HepG2 (cell line): ENCODE data around the gene TULP4. TPM values are rescaled to one million over a fixed set of nuclear protein-coding genes. Genes with fewer than 3 reads are reported as not detected.

Experiments used
- ATAC-seq: fragments of 200-7000 bp; cut with Tn5 transposase; 3 replicates; pipeline ENCODE4 v1.9.1; 2020; ENCODE audit warnings: mild to moderate bottlenecking, moderate library complexity
- BruUV-seq: library from RNA; stranded (reverse); fragments of 400-500 nt; replicated peaks from 2 replicates; lab custom pipeline; 2021; lab: Mats Ljungman, UMichigan
- CTCF ChIA-PET: fragments of 300-600 bp; formaldehyde crosslinking; extraction: SDS; loops from one replicate; lab custom pipeline; 2021; ENCODE audit warnings: low total read pairs, inconsistent platforms, low intra/inter-chr PET ratio; lab: Yijun Ruan, JAX
- POLR2A ChIA-PET: fragments of 350-600 bp; sonication (Branson Sonifier 250); formaldehyde crosslinking; loops from one replicate; lab custom pipeline; 2020; ENCODE audit warnings: antibody characterized with exemption, inconsistent platforms; lab: Yijun Ruan, JAX
- DNase-seq: peaks from one replicate; pipeline ENCODE4 v3.0.0-alpha.2; 2015; ENCODE audit warnings: low spot score
- FAIRE-seq: peaks from 3 replicates; lab custom pipeline; 2011; peaks lifted over from hg19 to GRCh38; lab: Jason Lieb, UNC
- H2AFZ ChIP-seq: one replicate; pipeline ENCODE4 v1.6.1; 2011; ENCODE audit warnings: low read length, inconsistent platforms
- H3K27ac ChIP-seq: fragments of 300-600 bp; 3 replicates; pipeline ENCODE4 v1.8.0; 2011; ENCODE audit warnings: mixed run types, mild to moderate bottlenecking, mixed read lengths, low read length, inconsistent platforms; ENCODE audit not compliant: insufficient read depth; ENCODE audit errors: extremely low read length
- H3K27me3 ChIP-seq, 2 experiments: fragments of 200-600 bp in 1 of 2; 2 replicates in 1 of 2; 3 replicates in 1 of 2; pipeline versions ENCODE4 v1.6.0 to v1.8.0; 2011; ENCODE audit warnings: low read length in 2 of 2, mild to moderate bottlenecking in 2 of 2, moderate library complexity in 2 of 2, inconsistent platforms in 1 of 2; ENCODE audit not compliant: insufficient read depth in 2 of 2, control insufficient read depth in 1 of 2
- H3K36me3 ChIP-seq, 2 experiments: fragments of 200-600 bp in 1 of 2; replicated peaks in 1 of 2; 2 replicates in 1 of 2; 3 replicates in 1 of 2; pipeline versions ENCODE4 v1.5.1 to v1.8.0; 2011; ENCODE audit warnings: low read length in 2 of 2, inconsistent platforms in 1 of 2; ENCODE audit not compliant: insufficient read depth in 2 of 2, control insufficient read depth in 1 of 2
- H3K4me1 ChIP-seq: 2 replicates; pipeline ENCODE4 v1.5.1; 2012; ENCODE audit warnings: low read length, inconsistent platforms; ENCODE audit not compliant: insufficient read depth
- H3K4me2 ChIP-seq: 2 replicates; pipeline ENCODE4 v1.6.0; 2011; ENCODE audit warnings: low read depth, low read length, inconsistent platforms
- H3K4me3 ChIP-seq, 3 experiments: fragments of 200-600 bp in 1 of 3; sonication (generic), shearing (Covaris generic) in 1 of 3; replicated peaks in 1 of 3; 2 replicates each; pipeline ENCODE4 v1.5.1; 2011 to 2016; ENCODE audit warnings: low read length in 3 of 3, inconsistent platforms in 2 of 3, low read depth in 2 of 3, mild to moderate bottlenecking in 2 of 3, control low read depth in 1 of 3, mixed read lengths in 1 of 3; ENCODE audit not compliant: insufficient read depth in 1 of 3
- H3K79me2 ChIP-seq: one replicate; pipeline ENCODE4 v1.6.1; 2011; ENCODE audit warnings: low read length, inconsistent platforms; ENCODE audit not compliant: insufficient read depth
- H3K9ac ChIP-seq: 2 replicates; pipeline ENCODE4 v1.6.0; 2011; ENCODE audit warnings: mild to moderate bottlenecking, low read depth, low read length, inconsistent platforms; ENCODE audit not compliant: insufficient read depth
- H3K9me3 ChIP-seq: 2 replicates; pipeline ENCODE4 v1.5.1; 2012; ENCODE audit warnings: mild to moderate bottlenecking, low read length
- H4K20me1 ChIP-seq: 2 replicates; pipeline ENCODE4 v1.6.0; 2011; ENCODE audit warnings: inconsistent platforms, mild to moderate bottlenecking, low read length, moderate library complexity; ENCODE audit not compliant: insufficient read depth
- CAMTA2 ChIP-seq: sonication (generic); formaldehyde crosslinking; IDR thresholded peaks from 2 replicates; pipeline ENCODE4 v1.4.0; 2020; ENCODE audit warnings: mild to moderate bottlenecking, missing genetic modification reagents, borderline replicate concordance
- DPF2 ChIP-seq: sonication (generic); formaldehyde crosslinking; IDR thresholded peaks from 2 replicates; pipeline ENCODE4 v1.4.0; 2020; ENCODE audit warnings: mild to moderate bottlenecking, low read depth, missing genetic modification reagents, borderline replicate concordance
- GLI4 ChIP-seq: sonication (generic); formaldehyde crosslinking; IDR thresholded peaks from 2 replicates; pipeline ENCODE4 v1.5.1; 2020; ENCODE audit warnings: missing genetic modification reagents, mild to moderate bottlenecking, moderate library complexity, borderline replicate concordance
- HINFP ChIP-seq: sonication (generic); formaldehyde crosslinking; IDR thresholded peaks from 2 replicates; pipeline ENCODE4 v1.4.0; 2020; ENCODE audit warnings: low read depth, mild to moderate bottlenecking, missing genetic modification reagents
- MAFG ChIP-seq: sonication (generic); formaldehyde crosslinking; IDR thresholded peaks from 2 replicates; pipeline ENCODE4 v1.5.1; 2020; ENCODE audit warnings: mild to moderate bottlenecking, missing genetic modification reagents
- NR2F6 ChIP-seq, 2 experiments: IDR thresholded peaks; 2 replicates each; pipeline ENCODE4 v1.6.1; 2016; ENCODE audit warnings: antibody characterized with exemption in 1 of 2, mild to moderate bottlenecking in 1 of 2
- PITX1 ChIP-seq: sonication (generic); formaldehyde crosslinking; IDR thresholded peaks from 2 replicates; pipeline ENCODE4 v1.5.1; 2020; ENCODE audit warnings: mild to moderate bottlenecking, missing genetic modification reagents
- TBX3 ChIP-seq: fragments of 450-650 bp; IDR thresholded peaks from 2 replicates; pipeline ENCODE4 v1.6.1; 2017; ENCODE audit warnings: antibody characterized with exemption, mild to moderate bottlenecking, inconsistent platforms, borderline replicate concordance
- ZNF124 ChIP-seq: sonication (generic); formaldehyde crosslinking; IDR thresholded peaks from 2 replicates; pipeline ENCODE4 v1.4.0; 2020; ENCODE audit warnings: missing genetic modification reagents
- ZNF232 ChIP-seq: sonication (generic); formaldehyde crosslinking; IDR thresholded peaks from 2 replicates; pipeline ENCODE4 v1.4.0; 2020; ENCODE audit warnings: missing genetic modification reagents, borderline replicate concordance
- ZNF263 ChIP-seq: sonication (generic); formaldehyde crosslinking; IDR thresholded peaks from 2 replicates; pipeline ENCODE4 v1.4.0; 2020; ENCODE audit warnings: missing genetic modification reagents
- ZNF333 ChIP-seq: sonication (generic); formaldehyde crosslinking; IDR thresholded peaks from 2 replicates; pipeline ENCODE4 v1.4.0; 2020; ENCODE audit warnings: mild to moderate bottlenecking, missing genetic modification reagents, borderline replicate concordance
- ZNF552 ChIP-seq: sonication (generic); formaldehyde crosslinking; IDR thresholded peaks from 2 replicates; pipeline ENCODE4 v1.9.0; 2022; ENCODE audit warnings: missing genetic modification reagents, mild to moderate bottlenecking, borderline replicate concordance
- ZNF850 ChIP-seq: sonication (generic); formaldehyde crosslinking; conservative IDR thresholded peaks from 2 replicates; pipeline ENCODE4 v1.9.0; 2021; ENCODE audit warnings: mild to moderate bottlenecking, missing genetic modification reagents
- WGBS: methylation state at CpG from one replicate; pipeline ENCODE4 v1.1.6; 2017; ENCODE audit warnings: low lambda C conversion rate; 5-methylcytosine and 5-hydroxymethylcytosine counted together
- in situ Hi-C: cut with HindIII; loops from 2 replicates; pipeline ENCODE4 v1.10.0; 2017; ENCODE audit warnings: low pct_unique_long_range_greater_than_20kb; ENCODE audit not compliant: extremely low pct_ligation_motif_present
- intact Hi-C: fragments of 100-400 bp; cut with micrococcal nuclease; formaldehyde crosslinking; loops from one replicate; pipeline ENCODE4 v1.10.0; 2022; ENCODE audit not compliant: unreplicated experiment
- polyA plus RNA-seq, 8 experiments: library from polyadenylated mRNA; depleted of rRNA in 3 of 8; stranded (reverse) in 7 of 8; unstranded in 1 of 8; fragments of >200 nt; fragmentation: Illumina TruSeq in 4 of 8; extraction: Trizol in 4 of 8; gene quantifications; 2 replicates each; pipeline versions ENCODE4 v1.2.1 to v1.2.3, GENCODE V29; 2011 to 2016; ENCODE audit warnings: low read depth in 4 of 8, missing spikeins in 1 of 8, mixed read lengths in 1 of 8; ENCODE audit not compliant: insufficient read depth in 1 of 8
- total RNA-seq, 5 experiments: library from RNA; depleted of rRNA; stranded (reverse); fragments of >200 nt; fragmentation: Illumina TruSeq; extraction: Trizol; gene quantifications; 2 replicates each; pipeline ENCODE4 v1.2.3, GENCODE V29; 2016; ENCODE audit warnings: low read depth in 1 of 5

The TULP4 gene
- total and polyA plus RNA-seq, 2 of the 13 experiments (the other 11 are each of a cell fraction or from before 2014, with no cell fraction given) = 21.1 to 122 TPM

- in situ Hi-C loops (loop anchor here (25.0 kb wide), 1 partner anchor 304 kb away; no protein-coding TSS in a partner anchor), intact Hi-C loops (loop anchor here (5.0 kb wide), 1 partner anchor 294 kb away; no protein-coding TSS in a partner anchor)
- Histone ChIP-seq H3K79me2 (no peaks in the 10 kb centered on the region), H3K36me3 (no peaks in the 10 kb centered on the region), H3K4me3 (no peak overlapping the region), H3K27ac (no peak overlapping the region), H3K9me3 (no peaks in the 10 kb centered on the region), H4K20me1 (no peaks in the 10 kb centered on the region), H3K27me3 (no peaks in the 10 kb centered on the region), H2AFZ (no peak overlapping the region), H3K4me2 (no peak overlapping the region), H3K4me1 (0 out of 2 replicates have a peak, but pooled peaks cover 7% of the 10 kb centered on the region), H3K9ac (no peak overlapping the region)
- no TSS peak for BruUV-seq
- WGBS = 96% methylated on average over 33 of the region's 33 CpGs
- no peak for TF ChIP-seq ZNF552 (CRISPR knock-in tag)
- no peak for TF ChIP-seq ZNF333
- TF ChIP-seq ZNF232 (CRISPR knock-in tag) = no peak
- no peak for TF ChIP-seq DPF2 (CRISPR knock-in tag)
- no peak for TF ChIP-seq ZNF263 (CRISPR knock-in tag)
- TF ChIP-seq CAMTA2 = no peak
- no peak for TF ChIP-seq PITX1 (CRISPR knock-in tag)
- TF ChIP-seq MAFG (CRISPR knock-in tag) = no peak
- TF ChIP-seq HINFP (CRISPR knock-in tag) = no peak
- no peak for TF ChIP-seq ZNF850
- TF ChIP-seq GLI4 (CRISPR knock-in tag) = no peak
- no peak for TF ChIP-seq ZNF124 (CRISPR knock-in tag)
- no peak for TF ChIP-seq TBX3
- no peak for TF ChIP-seq NR2F6 (IDR thresholded peaks at IDR 0.05)
- no peak for TF ChIP-seq NR2F6 (CRISPR knock-in tag; IDR thresholded peaks at IDR 0.05)
- FAIRE-seq (no peak), ATAC-seq (no peak), DNase-seq (no peak)
- ChIA-PET CTCF (no interaction called here), POLR2A (no interaction called here)
Observed at GRCh38 chr6:158516098-158516497, 203.8 kb downstream of the TULP4 start.
